Right lobe of liver (tissue), 4 donors: ENCODE data around the gene CDKAL1.
"Not testable (repeated sequence)": the region's sequence is repeated elsewhere in the genome, so short reads cannot be mapped to it uniquely, and the experiment has no call there.

ENCODE experiments used
- POLR2A ChIP-seq: fragments of 450-650 bp; IDR thresholded peaks from one replicate; pipeline ENCODE4 v1.6.1; 2017; ENCODE audit warnings: antibody characterized with exemption, mild to moderate bottlenecking
- TF ChIP-seq, protein P1 (sequence below), 4 donors: fragments of 200-600 bp in 3 of 4; fragments of 450-650 bp in 1 of 4; IDR thresholded peaks; one replicate each; pipeline versions ENCODE4 v1.5.1 to v1.8.0; 2016 to 2022; ENCODE audit warnings: antibody characterized with exemption in 4 of 4, mild to moderate bottlenecking in 2 of 4
- donor health status: DM: no; HTN: no; CAD: no.
- donor health status: DM: no; HTN: no; CAD: no.
- donor health status: DM: no; HTN: yes; CAD: no.

GRCh38 chr6:21254460-21254859 is 720.2 kb downstream of the CDKAL1 start:
- TF ChIP-seq, protein P1, sequence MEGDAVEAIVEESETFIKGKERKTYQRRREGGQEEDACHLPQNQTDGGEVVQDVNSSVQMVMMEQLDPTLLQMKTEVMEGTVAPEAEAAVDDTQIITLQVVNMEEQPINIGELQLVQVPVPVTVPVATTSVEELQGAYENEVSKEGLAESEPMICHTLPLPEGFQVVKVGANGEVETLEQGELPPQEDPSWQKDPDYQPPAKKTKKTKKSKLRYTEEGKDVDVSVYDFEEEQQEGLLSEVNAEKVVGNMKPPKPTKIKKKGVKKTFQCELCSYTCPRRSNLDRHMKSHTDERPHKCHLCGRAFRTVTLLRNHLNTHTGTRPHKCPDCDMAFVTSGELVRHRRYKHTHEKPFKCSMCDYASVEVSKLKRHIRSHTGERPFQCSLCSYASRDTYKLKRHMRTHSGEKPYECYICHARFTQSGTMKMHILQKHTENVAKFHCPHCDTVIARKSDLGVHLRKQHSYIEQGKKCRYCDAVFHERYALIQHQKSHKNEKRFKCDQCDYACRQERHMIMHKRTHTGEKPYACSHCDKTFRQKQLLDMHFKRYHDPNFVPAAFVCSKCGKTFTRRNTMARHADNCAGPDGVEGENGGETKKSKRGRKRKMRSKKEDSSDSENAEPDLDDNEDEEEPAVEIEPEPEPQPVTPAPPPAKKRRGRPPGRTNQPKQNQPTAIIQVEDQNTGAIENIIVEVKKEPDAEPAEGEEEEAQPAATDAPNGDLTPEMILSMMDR (IDR thresholded peaks at IDR 0.05), result not testable (repeated sequence)
- not testable (repeated sequence) for TF ChIP-seq POLR2A
